A673 (cell line): ENCODE results near the gene TBCE. TPM values are rescaled to one million over a fixed set of nuclear protein-coding genes. Genes with fewer than 3 reads are reported as not detected.

Experiments used
- BruUV-seq: library from RNA; stranded (reverse); fragments of 400-500 nt; replicated peaks from 2 replicates; lab custom pipeline; 2021; lab: Mats Ljungman, UMichigan
- CTCF ChIA-PET: fragments of 300-600 bp; sonication (Branson Sonifier 250); formaldehyde crosslinking; loops from one replicate; lab custom pipeline; 2022; ENCODE audit warnings: antibody characterized with exemption; lab: Charles Lee
- POLR2A ChIA-PET: fragments of 300-600 bp; sonication (Branson Sonifier 250); formaldehyde crosslinking; loops from one replicate; lab custom pipeline; 2022; ENCODE audit warnings: antibody characterized with exemption; ENCODE audit not compliant: low non-redundant PET; lab: Charles Lee
- DNase-seq: peaks from one replicate; pipeline ENCODE4 v3.0.0-alpha.2; 2015; ENCODE audit warnings: low spot score
- H3K27ac ChIP-seq: fragments of 200-600 bp; sonication (generic); 2 replicates; pipeline ENCODE4 v1.5.1; 2016; ENCODE audit warnings: mixed run types, low read depth, mild to moderate bottlenecking, mixed read lengths, antibody characterized with exemption, low read length; ENCODE audit not compliant: poor library complexity, severe bottlenecking
- H3K27me3 ChIP-seq: fragments of 200-600 bp; sonication (generic); replicated peaks from 2 replicates; pipeline ENCODE4 v1.6.1; 2017; ENCODE audit warnings: mixed run types, low read depth, mild to moderate bottlenecking, mixed read lengths, antibody characterized with exemption, low read length; ENCODE audit not compliant: insufficient read depth, poor library complexity
- H3K36me3 ChIP-seq: fragments of 200-600 bp; sonication (generic); 2 replicates; pipeline ENCODE4 v1.6.1; 2016; ENCODE audit warnings: mixed run types, mild to moderate bottlenecking, mixed read lengths, antibody characterized with exemption, low read length; ENCODE audit not compliant: insufficient read depth, poor library complexity, severe bottlenecking
- H3K4me1 ChIP-seq: fragments of 200-600 bp; sonication (generic); 2 replicates; pipeline ENCODE4 v1.6.1; 2017; ENCODE audit warnings: mixed run types, mild to moderate bottlenecking, mixed read lengths, antibody characterized with exemption, low read length; ENCODE audit not compliant: insufficient read depth, poor library complexity, severe bottlenecking
- H3K4me3 ChIP-seq: fragments of 200-600 bp; sonication (generic); 2 replicates; pipeline ENCODE4 v1.5.1; 2016; ENCODE audit warnings: low read depth, mixed run types, mild to moderate bottlenecking, mixed read lengths, low read length; ENCODE audit not compliant: poor library complexity, severe bottlenecking
- H3K9me3 ChIP-seq: fragments of 200-600 bp; sonication (generic); 2 replicates; pipeline ENCODE4 v1.6.1; 2016; ENCODE audit warnings: mixed run types, low read depth, mild to moderate bottlenecking, mixed read lengths, antibody characterized with exemption, low read length; ENCODE audit not compliant: poor library complexity, severe bottlenecking
- CTCF ChIP-seq: fragments of 300-800, 200-600 bp; sonication (generic); conservative IDR thresholded peaks from 2 replicates; pipeline ENCODE4 v1.5.1; 2017; ENCODE audit warnings: low read depth, mild to moderate bottlenecking, antibody characterized with exemption, low read length, moderate library complexity, mixed read lengths
- EZH2 ChIP-seq: fragments of 200-600 bp; sonication (generic); IDR thresholded peaks from 2 replicates; pipeline ENCODE4 v1.6.1; 2017; ENCODE audit warnings: borderline replicate concordance, low read depth, mild to moderate bottlenecking, mixed read lengths, antibody characterized with exemption, low read length; ENCODE audit not compliant: poor library complexity, severe bottlenecking
- intact Hi-C: fragments of 100-400 bp; cut with micrococcal nuclease; formaldehyde crosslinking; loops from one replicate; pipeline ENCODE4 v1.10.0; 2022; ENCODE audit not compliant: unreplicated experiment
- total RNA-seq: library from RNA; stranded (reverse); gene quantifications from 2 replicates; pipeline ENCODE4 v1.2.3, GENCODE V29; 2021

The TBCE gene
- total RNA-seq, 1 experiment from 2014 or later = 26.3 TPM

- Histone ChIP-seq H3K9me3 (no peaks in the 10 kb centered on the region), H3K36me3 (no peaks in the 10 kb centered on the region), H3K4me1 (no peaks in the 10 kb centered on the region), H3K27me3 (no peaks in the 10 kb centered on the region), H3K4me3 (no peak overlapping the region), H3K27ac (no peak overlapping the region)
- intact Hi-C loops = no loop called here
- no TSS peak for BruUV-seq
- POLR2A ChIA-PET = no interaction called here
- TF ChIP-seq EZH2 (no peak), CTCF (no peak)
- DNase-seq = no peak
- CTCF ChIA-PET = interaction anchor here (0.6 kb wide), 1 partner anchor 95 kb away, joined by 3 read pairs; the partner anchor contains the start of gene B3GALNT2
Measured at GRCh38 chr1:235409042-235409820, 42.0 kb downstream of the TBCE start.

GRCh38 chr1:235410467-235410866, 43.2 kb downstream of the TBCE start:
- ChIA-PET POLR2A (no interaction called here), CTCF (no interaction called here)
- intact Hi-C loops = loop anchor here (10.0 kb wide), 1 partner anchor 1296 kb away; no protein-coding TSS in a partner anchor
- H3K36me3 ChIP-seq = no peaks in the 10 kb centered on the region
- no peaks in the 10 kb centered on the region for H3K4me1 ChIP-seq
- no peak overlapping the region for H3K27ac ChIP-seq
- no peaks in the 10 kb centered on the region for H3K9me3 ChIP-seq
- no peak overlapping the region for H3K4me3 ChIP-seq
- no peak for DNase-seq
- TF ChIP-seq CTCF (no peak), EZH2 (no peak)
- no peaks in the 10 kb centered on the region for H3K27me3 ChIP-seq
- BruUV-seq = no TSS peak

- Histone ChIP-seq H3K36me3 (no peaks in the 10 kb centered on the region), H3K27ac (no peak overlapping the region), H3K9me3 (no peaks in the 10 kb centered on the region), H3K4me1 (no peaks in the 10 kb centered on the region), H3K27me3 (no peaks in the 10 kb centered on the region), H3K4me3 (no peak overlapping the region)
- TF ChIP-seq CTCF = no peak
- TF ChIP-seq EZH2 = no peak
- intact Hi-C loops = loop anchor here (10.0 kb wide), 1 partner anchor 1297 kb away; no protein-coding TSS in a partner anchor
- no peak for DNase-seq
- ChIA-PET CTCF (no interaction called here), POLR2A (no interaction called here)
- no TSS peak for BruUV-seq
Measured at GRCh38 chr1:235411489-235412486, 44.6 kb downstream of the TBCE start.
